GM18505 (cell line): ENCODE results near the gene MAGI2.
"Not testable (repeated sequence)": the region's sequence is repeated elsewhere in the genome, so short reads cannot be mapped to it uniquely, and the experiment has no call there.

Experiments
- ATAC-seq: cut with Tn5 transposase; IDR thresholded peaks from one replicate; pipeline ENCODE4 v1.9.1; 2021; ENCODE audit not compliant: unreplicated experiment
- POLR2A ChIP-seq: IDR thresholded peaks from 4 replicates; pipeline ENCODE4 v1.6.1; 2011; ENCODE audit warnings: borderline replicate concordance; ENCODE audit not compliant: insufficient read depth, insufficient read length; ENCODE audit errors: extremely low read depth

Gene MAGI2

GRCh38 chr7:78017591-78018100, 1435.8 kb downstream of the MAGI2 start:
- no peak for ATAC-seq
- TF ChIP-seq POLR2A: no peak

- ATAC-seq: no peak
- TF ChIP-seq POLR2A: no peak
Observed at GRCh38 chr7:78015574-78016260, 1437.8 kb downstream of the MAGI2 start.

DNA sequence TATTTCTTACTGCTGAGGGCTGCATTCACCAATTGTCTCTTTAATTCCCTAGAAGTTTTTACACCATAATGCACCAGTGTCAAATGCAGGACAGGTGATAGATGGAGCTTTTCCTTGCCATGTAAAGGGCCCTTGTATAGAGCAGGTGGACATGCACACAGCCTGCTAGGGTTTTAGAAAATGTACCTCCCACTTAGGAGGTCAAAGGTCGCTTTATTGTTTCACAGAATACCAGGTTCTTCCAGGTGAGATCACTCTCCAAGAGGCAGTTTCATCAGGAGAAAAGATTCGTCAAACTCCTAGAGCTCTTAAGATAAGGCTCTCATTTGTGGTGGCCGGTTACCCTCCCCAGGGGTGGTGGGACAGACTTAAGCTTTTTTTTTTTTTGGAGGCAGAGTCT, 1439.1 kb downstream of the MAGI2 start:
- ATAC-seq: no peak
- no peak for TF ChIP-seq POLR2A

- ATAC-seq: no peak
- TF ChIP-seq POLR2A: no peak
Observed at GRCh38 chr7:78013386-78013785, 1440.1 kb downstream of the MAGI2 start.

GRCh38 chr7:78011642-78012041, 1441.8 kb downstream of the MAGI2 start:
- no peak for TF ChIP-seq POLR2A
- ATAC-seq: no peak

- TF ChIP-seq POLR2A: no peak
- no peak for ATAC-seq
Observed at GRCh38 chr7:78007231-78007630, 1446.2 kb downstream of the MAGI2 start.

DNA sequence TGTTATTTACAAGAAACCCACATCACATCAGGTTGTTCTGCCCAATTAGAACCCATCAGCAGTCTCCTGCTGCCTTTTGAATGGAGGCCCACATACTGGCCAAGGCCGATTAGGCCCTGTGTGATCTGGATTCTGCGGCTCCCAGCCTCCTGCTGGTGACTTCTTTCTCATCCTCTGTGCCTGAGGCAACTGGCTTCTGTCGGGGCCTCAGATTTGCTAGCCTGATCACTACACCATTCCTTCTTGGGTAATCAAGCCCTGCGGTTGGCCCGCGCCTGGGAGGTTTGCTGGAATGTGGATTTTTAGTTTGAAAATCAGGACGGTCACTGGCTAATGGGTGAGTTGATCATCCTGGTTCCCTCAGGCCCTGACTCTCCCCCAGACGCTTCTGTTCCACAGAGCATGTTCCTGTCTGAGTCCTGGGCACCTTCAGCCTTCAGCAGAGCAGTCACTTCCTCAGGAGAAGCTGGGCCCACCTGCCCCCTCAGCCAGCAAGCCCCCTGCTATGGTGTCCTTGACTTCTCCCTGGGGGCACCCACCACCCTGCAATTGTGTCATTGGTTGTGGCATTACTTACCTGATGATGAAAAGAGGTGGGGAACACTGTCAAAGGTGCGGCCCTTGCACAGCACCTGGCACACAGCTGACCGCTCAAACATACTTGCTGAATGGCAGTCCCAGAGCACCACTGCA, 1447.3 kb downstream of the MAGI2 start:
- no peak for ATAC-seq
- TF ChIP-seq POLR2A: no peak

- ATAC-seq: no peak
- TF ChIP-seq POLR2A: no peak
Observed at GRCh38 chr7:78002715-78003114, 1450.8 kb downstream of the MAGI2 start.

DNA sequence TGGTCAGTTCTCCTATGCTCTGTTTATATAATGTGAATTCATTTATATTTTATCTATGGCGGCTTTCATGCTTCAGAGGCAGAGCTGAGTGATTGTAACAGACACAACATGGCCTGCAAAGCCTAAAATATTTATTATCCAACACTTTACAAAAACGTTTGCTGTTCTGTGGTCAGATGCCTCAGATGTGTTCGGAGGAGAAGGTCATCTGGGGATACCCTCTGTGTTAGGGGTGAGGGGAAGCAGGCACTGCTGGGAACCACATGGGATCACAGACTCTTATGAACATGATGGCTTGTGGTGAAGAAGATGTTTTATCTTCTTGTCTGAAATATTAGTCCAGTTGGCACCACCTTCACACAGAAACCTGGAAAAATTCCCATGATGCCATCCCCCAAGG, 1451.4 kb downstream of the MAGI2 start:
- ATAC-seq: no peak
- TF ChIP-seq POLR2A: no peak

DNA sequence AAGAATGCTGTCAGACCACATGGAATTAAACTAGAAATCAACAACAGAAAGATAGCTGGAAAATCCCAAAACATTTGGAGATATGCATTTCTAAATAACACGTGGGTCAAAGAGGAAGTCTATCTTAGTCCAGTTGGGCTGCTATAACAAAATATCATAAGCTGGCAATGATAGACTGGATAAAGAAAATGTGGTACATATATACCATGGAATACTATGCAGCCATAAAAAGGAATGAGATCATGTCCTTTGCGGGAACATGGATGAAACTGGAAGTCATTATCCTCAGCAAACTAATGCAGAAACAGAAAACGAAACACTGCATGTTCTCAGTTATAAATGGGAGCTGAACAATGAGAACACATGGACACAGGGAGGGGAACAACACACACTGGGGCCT, 1454.3 kb downstream of the MAGI2 start:
- not testable (repeated sequence) for ATAC-seq

DNA sequence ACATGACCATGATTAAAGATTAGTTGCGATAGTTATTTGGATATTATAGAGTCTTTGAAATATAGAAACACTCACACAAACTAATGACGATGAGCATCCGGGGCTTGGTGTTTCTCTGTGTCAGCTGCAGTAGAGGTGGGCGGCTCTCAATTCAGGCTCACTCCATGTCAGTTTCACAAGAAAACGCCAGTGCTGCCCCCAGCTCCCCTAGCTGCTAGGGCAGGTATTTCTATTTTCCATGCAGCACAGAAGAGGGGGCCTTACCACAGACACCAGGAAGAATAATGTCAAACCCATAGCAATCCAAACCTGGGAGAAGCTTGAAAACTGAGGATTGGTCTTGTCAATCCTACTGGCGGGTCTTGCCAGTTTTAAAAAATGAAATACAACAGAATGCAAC, 1457.8 kb downstream of the MAGI2 start:
- no peak for ATAC-seq
- no peak for TF ChIP-seq POLR2A

- ATAC-seq: no peak
- no peak for TF ChIP-seq POLR2A
Observed at GRCh38 chr7:77993838-77994237, 1459.6 kb downstream of the MAGI2 start.

DNA sequence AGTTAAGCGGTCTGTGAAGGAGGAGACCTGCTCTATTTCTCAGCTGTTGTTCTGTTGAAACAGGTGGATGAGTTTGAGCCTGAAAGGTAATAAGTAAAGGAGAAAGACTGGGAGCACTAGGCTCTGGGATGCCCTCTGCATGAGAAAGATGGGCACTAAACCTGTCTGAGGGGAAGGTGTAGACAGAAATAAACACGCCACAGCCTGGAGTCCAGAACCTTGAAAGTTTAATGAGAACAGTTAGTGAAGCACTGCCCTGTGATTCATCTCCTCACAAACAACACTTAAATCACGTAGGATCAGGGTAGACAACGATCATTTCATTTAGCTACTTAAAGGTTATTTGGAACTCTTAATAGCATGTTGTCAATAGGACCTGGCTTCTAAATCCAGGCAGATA, 1461.8 kb downstream of the MAGI2 start:
- ATAC-seq: no peak
- TF ChIP-seq POLR2A: no peak

- ATAC-seq: no peak
Observed at GRCh38 chr7:77989981-77990566, 1463.4 kb downstream of the MAGI2 start.

More at GRCh38 chr7:77989981-77990566, 1463.4 kb downstream of the MAGI2 start:
- TF ChIP-seq POLR2A: no peak
